ENCODE data around the gene DDX18. TPM values are rescaled to one million over a fixed set of nuclear protein-coding genes. Genes with fewer than 3 reads are reported as not detected.
"Not testable (repeated sequence)": the region's sequence is repeated elsewhere in the genome, so short reads cannot be mapped to it uniquely, and the experiment has no call there.

Gene DDX18
- total and polyA plus RNA-seq, 2 donors (not counting 3 experiments of a cell fraction or from before 2014, with no cell fraction given) = 15.8 to 50.4 TPM

- H3K9me1 ChIP-seq (replicated peaks; ENCODE audit: control insufficient read depth, extremely low read depth, insufficient read depth, low read length) = no peaks in the 10 kb centered on the region
- no peak overlapping the region for H3K9ac ChIP-seq (replicated peaks; ENCODE audit: extremely low read depth, insufficient read depth, low read length)
- no peak overlapping the region for H3K27ac ChIP-seq (ENCODE audit: insufficient read depth, low read depth, low read length)
- FAIRE-seq (no peak), DNase-seq (ENCODE audit: low read depth, low spot score) (no peak)
- no TSS peak for BruUV-seq (replicated peaks)
- TF ChIP-seq MYC (IDR thresholded peaks at IDR 0.05; ENCODE audit: low read depth, low read length) = no peak
- no peaks in the 10 kb centered on the region for H3K36me3 ChIP-seq (ENCODE audit: control insufficient read depth in 2 of 2, extremely low read depth in 1 of 2, insufficient read depth in 2 of 2, low read length in 2 of 2)
- intact Hi-C loops (cut with micrococcal nuclease) (no loop called here), dilution Hi-C loops (cut with MboI; ENCODE audit: extremely low pct_ligation_motif_present, low sequenced_read_pairs) (no loop called here)
- ChIA-PET POLR2A (no interaction called here), CTCF (no interaction called here)
- no peak overlapping the region for H3K4me2 ChIP-seq (ENCODE audit: insufficient read depth, low read length)
- H2AFZ ChIP-seq (ENCODE audit: low read depth, low read length) = no peak overlapping the region
- no peaks in the 10 kb centered on the region for H4K20me1 ChIP-seq (replicated peaks; ENCODE audit: control insufficient read depth, extremely low read depth, insufficient read depth, low read length)
- no peaks in the 10 kb centered on the region for H3K79me2 ChIP-seq (ENCODE audit: control insufficient read depth, insufficient read depth, low read length)
- no peaks in the 10 kb centered on the region for H3K4me1 ChIP-seq (ENCODE audit: control insufficient read depth, extremely low read depth, insufficient read depth, low read length)
- H3K27me3 ChIP-seq (ENCODE audit: control insufficient read depth in 2 of 2, insufficient read depth in 2 of 2, low read length in 2 of 2) = peaks cover 0 to 3% of the 10 kb centered on the region in 2 experiments
- no peak overlapping the region for H3K4me3 ChIP-seq (replicated peaks in 1 of 3; ENCODE audit: insufficient read depth in 1 of 3, low read depth in 1 of 3, low read length in 3 of 3)
- H3K9me3 ChIP-seq (replicated peaks; ENCODE audit: control insufficient read depth, insufficient read depth, low read length) = no peaks in the 10 kb centered on the region
Observed at GRCh38 chr2:117801826-117802225, 12.7 kb upstream of the DDX18 start.

- H3K79me2 ChIP-seq (ENCODE audit: control insufficient read depth, insufficient read depth, low read length); FAIRE-seq; POLR2A ChIA-PET; H3K9me1 ChIP-seq (replicated peaks; ENCODE audit: control insufficient read depth, extremely low read depth, insufficient read depth, low read length); H3K9ac ChIP-seq (replicated peaks; ENCODE audit: extremely low read depth, insufficient read depth, low read length); intact Hi-C loops (cut with micrococcal nuclease); DNase-seq (ENCODE audit: low read depth, low spot score); H2AFZ ChIP-seq (ENCODE audit: low read depth, low read length); H3K4me2 ChIP-seq (ENCODE audit: insufficient read depth, low read length); H3K27me3 ChIP-seq (ENCODE audit: control insufficient read depth in 2 of 2, insufficient read depth in 2 of 2, low read length in 2 of 2); BruUV-seq (replicated peaks); H3K4me3 ChIP-seq (replicated peaks in 1 of 3; ENCODE audit: insufficient read depth in 1 of 3, low read depth in 1 of 3, low read length in 3 of 3); H3K9me3 ChIP-seq (replicated peaks; ENCODE audit: control insufficient read depth, insufficient read depth, low read length); H3K36me3 ChIP-seq (ENCODE audit: control insufficient read depth in 2 of 2, extremely low read depth in 1 of 2, insufficient read depth in 2 of 2, low read length in 2 of 2); H4K20me1 ChIP-seq (replicated peaks; ENCODE audit: control insufficient read depth, extremely low read depth, insufficient read depth, low read length); H3K27ac ChIP-seq (ENCODE audit: insufficient read depth, low read depth, low read length); H3K4me1 ChIP-seq (ENCODE audit: control insufficient read depth, extremely low read depth, insufficient read depth, low read length); dilution Hi-C loops (cut with MboI; ENCODE audit: extremely low pct_ligation_motif_present, low sequenced_read_pairs): not testable (repeated sequence)
- CTCF ChIA-PET = interaction anchor here (1.9 kb wide), 1 partner anchor 11 kb away, joined by 7 read pairs; the partner anchor contains the start of gene DDX18
Observed at GRCh38 chr2:117803644-117804325, 10.7 kb upstream of the DDX18 start.
